A549 treated with Hydrocortisone at 1 μM for 4 hours (cell line): ENCODE measurements around the gene ZEB2. TPM values are rescaled to one million over a fixed set of nuclear protein-coding genes. Genes with fewer than 3 reads are reported as not detected.

Experiments
- total RNA-seq: library from RNA; stranded (reverse); fragments of 200-300 nt; extraction: Qiagen RNA extraction; gene quantifications from 5 replicates; pipeline ENCODE4 v1.2.3, GENCODE V29; 2022

Gene ZEB2
- total RNA-seq, result 5.0 to 10.8 TPM (median 7.3 TPM) in 5 replicates

DNA sequence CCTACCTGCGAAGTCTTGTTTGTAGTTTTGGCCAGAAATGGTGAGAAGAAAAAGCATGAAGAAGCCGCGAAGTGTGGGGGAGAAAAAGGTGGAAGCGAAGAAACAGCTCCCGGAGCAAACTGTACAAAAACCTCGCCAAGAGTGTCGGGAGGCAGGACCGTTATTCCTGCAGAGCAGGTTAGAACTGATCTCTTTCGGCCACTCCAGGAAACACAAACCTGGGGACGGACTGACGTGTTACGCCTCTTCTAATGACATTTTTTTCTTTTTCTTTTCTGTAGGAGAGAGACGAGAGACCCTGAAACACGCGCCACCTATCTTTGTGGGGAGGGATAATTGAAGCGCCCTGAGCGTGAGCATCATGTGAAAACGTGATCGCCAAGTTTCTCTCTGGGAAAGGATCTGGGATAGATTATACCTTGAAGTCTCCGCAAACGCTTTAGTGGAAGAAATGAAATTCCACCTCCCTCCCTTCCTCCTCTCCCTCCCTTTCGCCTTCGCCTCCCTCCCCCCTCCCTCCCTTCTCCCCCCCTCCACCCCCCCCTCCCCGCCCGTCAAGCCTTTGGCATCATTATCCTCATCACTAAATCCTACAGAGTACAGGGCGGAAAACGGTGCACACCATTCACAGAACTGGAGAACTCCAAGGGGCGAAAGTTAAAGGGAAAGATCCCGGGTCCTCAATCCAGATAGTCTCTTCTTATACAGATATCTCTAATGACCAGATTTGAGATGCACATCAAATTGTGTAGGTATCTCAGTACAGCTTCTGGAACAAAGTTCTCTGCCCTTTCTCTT is at the start of gene ZEB2:
Gene ZEB2, minus strand, starts transcription at position 186 of the 798 bp plus-strand sequence. CDS start 2,769 bp downstream, outside the sequence.

